HG02943 (cell line): Measurements from ENCODE around the gene CDC42EP2.
A peak's percentile ranks its signal among the peaks of the same experiment; 100 is the strongest.
"Not testable (repeated sequence)": the region's sequence is repeated elsewhere in the genome, so short reads cannot be mapped to it uniquely, and the experiment has no call there.

Experiments
- ATAC-seq: cut with Tn5 transposase; IDR thresholded peaks from one replicate; pipeline ENCODE4 v1.9.1; 2021; ENCODE audit warnings: mild to moderate bottlenecking, low read depth, moderate library complexity; ENCODE audit not compliant: unreplicated experiment

Gene CDC42EP2

DNA sequence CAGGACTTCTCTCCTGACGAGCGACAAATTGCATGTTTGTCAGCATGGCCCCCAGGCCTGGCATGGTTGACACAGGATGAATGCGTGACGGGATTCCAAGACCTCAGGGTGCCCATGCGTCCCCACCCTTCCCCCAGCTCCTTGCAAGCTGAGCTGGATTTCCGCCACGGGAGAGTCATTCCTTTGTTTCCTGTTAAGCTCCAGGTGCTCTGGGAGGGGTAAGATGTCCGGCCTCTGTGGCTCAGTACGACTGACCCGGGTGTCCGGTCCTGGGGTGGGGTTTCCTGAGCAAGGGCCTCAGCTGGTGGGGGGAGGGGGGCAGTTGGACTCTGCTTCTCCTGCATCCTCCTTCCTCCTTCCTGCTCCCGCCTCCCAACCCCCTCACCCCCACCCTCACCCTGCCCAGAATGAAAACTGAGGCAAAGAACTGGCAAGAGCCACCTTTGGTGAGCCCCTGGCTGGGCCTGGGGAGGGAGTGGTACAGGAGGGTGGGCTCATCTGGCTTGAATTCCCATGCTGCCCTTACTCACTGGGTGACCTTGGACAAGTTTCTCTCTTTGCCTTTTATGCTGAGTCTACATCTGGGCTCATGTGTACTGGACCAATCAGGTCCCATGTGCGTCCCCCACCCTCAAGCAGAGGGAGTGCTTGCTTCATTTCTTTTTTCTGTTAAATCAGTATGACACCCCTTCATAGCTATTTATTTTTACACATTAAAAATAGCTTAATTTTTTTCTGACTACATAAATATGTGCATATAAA, 2.5 kb downstream of the CDC42EP2 start:
- no peak for ATAC-seq

DNA sequence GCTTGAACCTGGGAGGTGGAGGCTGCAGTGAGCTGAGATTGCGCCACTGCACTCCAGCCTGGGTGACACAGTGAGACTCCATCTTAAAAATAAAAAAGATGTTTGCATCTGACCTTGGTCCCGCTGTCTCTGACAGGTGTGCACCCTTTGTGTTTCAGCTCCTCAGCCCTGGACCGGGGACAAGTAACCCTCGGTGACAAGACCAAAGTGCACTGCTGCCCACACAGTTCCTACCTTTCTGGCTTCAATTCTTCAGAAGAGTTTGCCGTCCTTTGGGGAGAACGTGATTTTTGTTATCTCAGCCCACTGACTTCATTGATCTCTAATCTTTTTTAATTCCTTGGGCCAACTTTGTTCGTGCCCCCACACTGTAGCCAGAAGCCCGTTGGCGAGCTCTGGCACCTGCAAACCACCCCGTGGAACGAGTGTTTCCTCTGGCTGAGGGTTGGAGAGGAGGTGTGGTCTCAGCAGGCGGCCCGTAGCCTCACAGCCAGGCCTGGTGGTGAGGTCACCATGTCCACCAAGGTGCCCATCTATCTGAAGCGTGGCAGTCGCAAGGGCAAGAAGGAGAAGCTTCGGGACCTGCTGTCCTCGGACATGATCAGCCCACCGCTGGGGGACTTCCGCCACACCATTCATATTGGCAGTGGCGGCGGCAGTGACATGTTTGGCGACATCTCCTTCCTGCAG, 5.9 kb downstream of the CDC42EP2 start:
- no peak for ATAC-seq

DNA sequence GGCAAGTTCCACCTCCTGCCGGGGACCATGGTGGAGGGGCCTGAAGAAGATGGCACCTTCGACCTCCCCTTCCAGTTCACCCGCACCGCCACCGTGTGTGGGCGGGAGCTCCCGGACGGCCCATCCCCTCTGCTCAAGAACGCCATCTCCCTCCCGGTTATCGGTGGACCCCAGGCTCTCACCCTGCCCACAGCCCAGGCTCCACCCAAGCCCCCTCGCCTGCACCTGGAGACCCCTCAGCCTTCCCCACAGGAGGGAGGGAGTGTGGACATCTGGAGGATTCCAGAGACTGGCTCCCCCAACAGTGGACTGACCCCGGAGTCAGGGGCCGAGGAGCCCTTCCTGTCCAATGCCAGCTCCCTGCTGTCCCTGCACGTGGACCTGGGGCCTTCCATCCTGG, 6.4 kb downstream of the CDC42EP2 start:
- ATAC-seq, result no peak

DNA sequence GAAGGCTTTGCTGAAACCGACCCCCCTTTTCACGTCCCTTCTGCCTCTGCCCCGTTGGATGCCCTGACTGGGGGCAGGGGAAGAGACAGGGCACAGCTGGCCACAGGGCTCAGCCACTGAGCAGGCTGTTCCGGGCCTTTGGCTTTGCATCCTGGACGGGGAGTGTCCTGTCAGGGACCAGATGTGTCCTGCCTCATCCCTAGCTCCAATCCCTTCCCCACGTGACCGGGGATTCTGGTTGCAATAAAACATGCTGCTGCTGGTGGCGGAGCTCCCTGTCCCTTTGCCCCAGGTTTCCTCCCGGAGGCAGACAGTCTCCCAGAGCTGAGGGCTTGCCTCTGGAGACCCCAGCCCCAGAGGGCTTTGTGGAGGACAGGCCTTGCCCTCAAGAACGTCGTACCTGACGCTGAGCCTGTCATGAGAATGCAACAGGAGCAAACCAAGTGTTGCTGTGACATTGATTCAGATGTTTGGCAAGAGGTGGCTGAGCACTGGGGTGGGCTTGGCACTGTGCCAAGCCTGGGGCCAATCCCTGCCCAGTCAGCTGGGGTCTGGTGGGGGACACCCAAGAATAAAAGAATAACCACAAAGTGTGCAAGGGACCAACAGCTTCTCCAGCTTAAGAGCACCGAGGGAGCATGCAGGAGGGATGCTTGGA, 7.3 kb downstream of the CDC42EP2 start:
- ATAC-seq, result no peak

DNA sequence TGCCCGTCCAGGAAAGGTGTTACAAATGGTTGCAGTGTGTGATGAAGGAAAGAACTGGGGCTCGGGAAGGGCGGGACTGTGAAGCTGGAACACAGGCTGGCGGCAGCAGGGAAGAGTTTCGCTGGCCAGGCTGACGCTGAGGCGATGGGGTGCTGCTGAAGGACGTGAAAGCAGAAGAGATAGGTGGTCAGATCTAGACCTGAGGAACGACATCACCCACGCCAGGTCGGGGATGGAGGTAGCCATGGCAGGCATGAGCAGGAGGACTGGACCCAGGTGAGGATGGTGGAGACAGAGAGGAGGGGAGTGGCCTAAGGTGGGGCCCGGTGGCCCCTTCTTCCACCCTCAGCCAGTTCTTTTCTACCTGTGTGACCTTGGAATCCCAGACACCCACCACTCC, 9.1 kb downstream of the CDC42EP2 start:
- no peak for ATAC-seq

DNA sequence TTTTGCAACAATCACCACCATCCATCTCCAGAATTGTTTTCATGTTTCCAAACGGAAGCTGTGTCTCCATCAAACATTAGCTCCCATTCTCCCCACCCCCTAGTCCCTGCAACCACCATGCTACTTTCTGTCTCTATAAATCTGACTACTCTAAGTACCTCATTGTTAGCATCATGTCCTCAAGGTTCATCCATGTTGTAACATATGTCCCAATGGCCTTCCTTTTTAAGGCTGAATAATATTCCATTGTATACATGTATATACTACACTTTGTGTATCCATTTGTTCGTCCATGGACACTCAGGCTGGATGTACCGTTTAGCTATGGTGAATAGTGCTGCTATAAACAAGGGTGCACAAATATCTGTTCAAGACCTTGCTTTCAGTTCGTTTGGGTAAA, 10.8 kb downstream of the CDC42EP2 start:
- ATAC-seq, result no peak

DNA sequence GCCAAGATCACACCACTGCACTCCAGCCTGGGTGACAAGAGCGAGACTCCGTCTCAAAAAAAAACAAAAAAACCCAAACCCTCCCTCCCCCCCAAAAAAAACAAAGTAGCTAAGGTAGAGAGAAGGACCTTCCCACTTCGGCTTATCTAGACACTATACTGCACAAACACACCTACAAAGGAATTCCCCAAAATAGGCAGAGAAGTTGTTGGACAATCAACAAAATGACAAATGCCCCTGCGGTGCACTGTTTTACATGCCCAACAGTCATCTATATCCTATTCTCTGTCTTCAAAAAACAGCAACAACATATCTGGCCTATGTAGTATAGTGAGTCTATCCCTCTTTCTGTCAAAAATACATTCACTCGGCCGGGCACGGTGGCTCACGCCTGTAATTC, 12.4 kb downstream of the CDC42EP2 start:
- ATAC-seq, result no peak

DNA sequence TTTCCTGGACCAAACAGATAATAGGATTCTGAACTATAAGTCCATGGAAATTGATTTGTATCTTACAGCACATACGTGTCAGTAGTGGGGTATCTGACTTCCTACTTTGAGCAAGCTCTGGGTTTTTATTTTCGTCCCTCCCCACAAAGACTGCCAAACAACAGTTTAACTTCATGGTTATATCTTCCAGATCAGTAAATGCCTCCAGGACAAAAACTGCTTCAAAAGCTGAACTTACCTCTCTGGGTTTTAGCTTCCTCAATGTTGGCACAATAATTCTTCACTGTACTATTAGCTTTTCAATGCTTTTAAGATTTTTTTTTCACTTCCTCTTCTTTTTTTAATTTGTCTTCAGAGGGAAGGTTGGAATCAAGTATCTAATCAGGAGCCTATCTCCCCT, 14.8 kb downstream of the CDC42EP2 start:
- no peak for ATAC-seq

DNA sequence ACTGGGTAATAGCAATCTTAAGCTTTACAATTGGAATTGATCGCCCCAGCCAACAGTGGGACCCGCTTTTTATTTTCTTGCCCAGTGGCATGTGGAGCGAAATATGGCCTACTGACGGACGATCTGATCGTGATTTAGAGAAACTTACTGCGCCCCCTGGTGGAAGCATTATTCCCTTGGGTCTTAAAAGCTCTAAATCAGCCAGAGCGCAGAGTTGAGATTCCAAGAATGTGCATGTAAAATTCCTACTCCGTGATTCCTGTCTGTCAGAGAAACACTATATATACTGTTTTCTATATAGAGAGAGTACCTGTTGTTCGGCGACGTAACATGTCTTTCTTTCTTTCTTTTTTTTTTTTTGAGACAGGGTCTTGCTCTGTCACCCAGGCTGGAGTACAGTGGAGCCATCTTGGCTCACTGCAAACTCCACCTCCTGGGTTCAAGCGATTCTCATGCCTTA, 15.3 kb downstream of the CDC42EP2 start:
- ATAC-seq, result no peak

DNA sequence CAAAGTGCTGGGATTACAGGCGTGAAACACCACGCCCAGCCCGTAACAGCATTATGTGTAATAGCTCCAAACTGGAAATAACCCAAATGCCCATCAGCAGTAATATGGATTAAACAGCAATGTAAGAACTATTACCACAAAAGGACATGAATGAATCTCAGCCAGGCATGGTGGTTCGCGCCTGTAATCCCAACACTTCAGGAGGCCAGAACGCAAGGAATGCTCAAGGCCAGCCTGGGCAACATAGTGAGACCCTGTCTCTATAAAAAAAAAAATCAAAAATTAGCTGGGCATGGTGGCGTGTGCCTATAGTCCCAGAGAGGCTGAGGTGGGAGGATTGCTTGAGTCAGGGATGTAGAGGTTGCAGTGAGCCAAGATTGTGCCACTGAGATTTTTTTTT, 15.9 kb downstream of the CDC42EP2 start:
- no peak for ATAC-seq

DNA sequence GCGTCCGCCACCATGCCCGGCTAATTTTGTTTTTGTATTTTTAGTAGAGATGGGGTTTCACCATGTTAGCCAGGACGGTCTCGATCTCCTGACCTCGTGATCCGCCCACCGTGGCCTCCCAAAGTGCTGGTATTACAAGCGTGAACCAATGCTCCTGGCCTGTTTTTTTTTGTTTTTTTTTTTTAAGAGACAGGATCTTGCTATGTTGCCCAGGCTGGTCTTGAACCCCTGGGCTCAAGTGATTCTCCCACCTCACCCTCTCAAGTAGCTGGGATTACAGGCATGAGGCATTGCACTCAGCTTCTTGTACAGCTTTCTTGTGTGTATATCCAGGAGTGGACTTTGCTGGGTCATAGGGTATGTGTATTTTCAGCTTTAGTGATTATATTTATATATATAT, 17.9 kb downstream of the CDC42EP2 start:
- not testable (repeated sequence) for ATAC-seq

DNA sequence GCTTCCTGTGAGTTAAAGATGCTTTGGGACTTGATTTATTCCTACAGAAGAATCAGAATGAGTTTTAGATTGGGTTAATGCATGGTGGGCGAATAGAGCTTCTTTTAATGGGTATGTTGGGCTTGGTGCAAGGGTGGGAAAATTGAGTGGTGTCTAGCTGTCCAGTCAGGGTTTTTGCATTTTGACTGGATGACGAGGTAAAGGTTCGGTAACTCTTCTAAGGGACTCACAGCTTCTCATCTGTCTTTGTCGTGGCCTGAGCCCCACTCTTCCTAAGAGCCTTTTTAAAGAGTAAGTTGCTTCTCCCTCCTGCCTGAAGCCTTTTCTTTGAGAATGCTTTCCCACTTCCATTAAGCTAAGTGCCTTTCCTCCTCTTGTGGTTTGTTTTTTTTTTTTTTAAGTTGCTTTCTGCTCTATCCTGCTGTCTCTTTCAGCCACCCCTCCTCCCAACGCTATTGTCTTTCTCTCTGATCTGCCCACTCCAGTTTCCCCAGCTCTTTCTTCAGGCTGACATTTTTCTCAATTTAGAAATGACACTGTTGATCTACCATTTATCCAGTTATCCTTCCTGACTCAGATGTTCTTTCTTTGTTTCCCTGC, 20.1 kb downstream of the CDC42EP2 start:
- no peak for ATAC-seq

DNA sequence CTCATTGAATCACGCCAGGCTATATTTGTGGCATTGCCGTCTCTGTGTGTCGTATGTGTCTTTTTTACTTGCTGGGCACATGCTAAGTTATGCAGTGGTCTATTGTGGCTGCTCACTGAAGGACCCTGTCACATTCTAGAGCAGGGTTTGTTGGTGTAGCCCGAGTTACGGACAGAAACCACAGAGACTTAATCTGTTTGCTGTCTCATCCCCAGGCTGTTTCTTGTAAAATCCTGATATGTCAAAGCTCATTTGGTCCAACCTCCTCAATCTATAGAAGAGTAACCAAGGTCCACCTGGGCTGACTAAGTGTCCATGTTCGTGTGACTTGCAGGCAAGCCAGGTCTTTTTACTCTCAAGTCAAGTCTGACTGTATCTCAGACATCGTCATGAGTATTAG, 24.0 kb downstream of the CDC42EP2 start:
- no peak for ATAC-seq

DNA sequence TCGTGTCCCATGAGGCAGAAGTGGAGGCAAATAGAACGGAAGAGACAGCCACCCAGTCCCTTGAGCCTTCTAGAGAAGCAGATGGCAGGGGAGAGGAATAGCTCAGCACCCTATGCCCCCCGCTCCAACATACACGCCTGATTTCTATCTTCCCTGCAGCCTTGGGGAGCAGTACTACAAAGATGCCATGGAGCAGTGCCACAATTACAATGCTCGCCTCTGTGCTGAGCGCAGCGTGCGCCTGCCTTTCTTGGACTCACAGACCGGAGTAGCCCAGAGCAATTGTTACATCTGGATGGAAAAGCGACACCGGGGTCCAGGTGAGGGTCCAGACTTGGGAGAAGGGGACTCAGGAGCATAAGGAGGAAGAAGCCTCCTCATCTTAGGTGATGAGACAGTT, 25.6 kb downstream of the CDC42EP2 start:
- ATAC-seq, result no peak

DNA sequence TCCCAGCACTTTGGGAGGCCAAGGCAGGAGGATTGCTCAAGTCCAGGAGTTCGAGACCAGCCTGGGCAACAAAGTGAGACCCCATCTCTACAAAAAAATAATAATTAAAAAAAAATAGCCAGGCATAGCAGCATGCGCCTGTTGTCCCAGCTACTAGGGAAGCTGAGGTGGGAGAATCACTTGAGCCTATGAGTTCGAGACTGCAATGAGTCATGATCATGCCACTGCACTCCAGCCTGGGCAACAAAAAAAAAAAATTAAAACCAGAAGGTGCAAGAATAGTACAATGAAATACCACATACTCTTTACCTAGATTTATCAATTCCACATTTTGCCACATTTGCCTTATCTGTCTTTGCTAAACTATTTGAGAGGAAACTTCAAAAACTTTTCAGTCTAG, 27.2 kb downstream of the CDC42EP2 start:
- no peak for ATAC-seq

DNA sequence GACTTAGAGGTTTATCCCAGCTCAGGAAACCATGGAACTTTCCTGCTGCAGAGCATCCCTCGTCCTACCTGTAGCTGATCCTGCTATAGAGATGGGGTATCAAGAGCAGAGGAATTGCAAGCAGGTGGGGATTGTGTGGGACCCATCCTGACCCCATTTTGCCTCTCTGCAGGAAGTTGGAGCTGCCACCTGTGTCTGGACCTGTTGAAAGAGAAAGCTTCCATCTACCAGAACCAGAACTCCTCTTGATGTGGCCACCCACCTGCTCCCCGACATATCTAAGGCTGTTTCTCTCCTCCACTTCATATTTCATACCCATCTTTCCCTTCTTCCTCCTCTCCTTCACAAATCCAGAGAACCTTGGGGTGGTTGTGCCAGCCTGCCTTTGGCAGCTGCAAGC, 36.8 kb downstream of the CDC42EP2 start:
- ATAC-seq, result no peak

DNA sequence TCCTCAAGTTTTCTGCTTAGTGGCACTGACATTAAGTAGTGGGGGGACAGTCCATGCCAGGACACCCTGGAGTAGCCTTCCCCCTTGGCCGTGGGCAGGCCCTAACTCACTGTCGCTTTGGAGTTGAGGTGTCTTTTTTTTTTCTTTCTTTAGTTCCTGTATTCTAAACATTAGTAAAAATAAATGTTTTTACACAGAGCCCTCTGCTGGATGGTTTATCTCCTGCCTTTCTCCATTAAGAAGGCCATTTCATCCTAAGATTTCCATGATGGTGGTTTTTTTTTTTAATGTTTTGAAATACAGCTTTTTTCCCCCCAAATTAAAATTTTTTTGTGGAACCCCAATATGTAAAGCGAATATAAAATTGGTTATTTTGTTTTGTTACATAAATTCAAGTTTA, 38.1 kb downstream of the CDC42EP2 start:
- no peak for ATAC-seq

DNA sequence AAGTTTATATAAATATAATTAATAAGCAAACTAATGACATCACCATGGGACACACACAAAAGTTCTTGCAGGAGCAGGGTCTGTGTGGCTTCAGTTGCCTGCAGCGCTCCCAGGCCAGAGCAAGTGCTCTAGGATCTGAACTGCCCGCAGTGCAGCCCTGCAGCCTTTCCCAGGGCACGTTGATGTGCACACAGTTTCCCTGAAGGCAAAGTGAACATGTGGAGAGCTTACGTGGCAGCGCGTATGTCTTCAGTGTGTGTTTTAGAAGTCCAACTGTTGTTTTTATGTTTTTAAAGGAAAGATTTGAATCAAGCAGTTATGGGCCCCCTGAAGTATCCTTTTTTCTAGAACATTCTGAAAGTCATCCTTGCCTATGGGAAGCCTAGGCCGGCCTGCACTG, 38.7 kb downstream of the CDC42EP2 start:
- ATAC-seq, result no peak

DNA sequence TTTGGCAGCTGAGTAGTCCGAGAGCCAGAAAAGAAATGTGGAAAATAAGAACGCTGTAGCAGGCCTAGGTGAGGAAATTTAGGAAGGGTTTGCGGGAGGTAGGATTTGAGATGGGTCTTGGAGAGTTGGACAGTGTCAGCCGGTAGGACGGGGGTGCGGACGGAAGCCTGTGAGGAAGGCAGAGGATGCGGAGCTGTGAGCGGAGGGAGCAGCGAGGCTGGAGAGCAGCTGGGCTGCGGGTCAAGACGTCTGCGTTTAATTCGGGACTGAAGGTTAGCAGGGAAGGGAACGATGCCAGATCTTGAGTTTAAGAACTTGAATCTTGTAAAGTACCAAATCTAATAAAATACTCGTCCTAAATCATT, 39.2 kb downstream of the CDC42EP2 start:
- no peak for ATAC-seq

DNA sequence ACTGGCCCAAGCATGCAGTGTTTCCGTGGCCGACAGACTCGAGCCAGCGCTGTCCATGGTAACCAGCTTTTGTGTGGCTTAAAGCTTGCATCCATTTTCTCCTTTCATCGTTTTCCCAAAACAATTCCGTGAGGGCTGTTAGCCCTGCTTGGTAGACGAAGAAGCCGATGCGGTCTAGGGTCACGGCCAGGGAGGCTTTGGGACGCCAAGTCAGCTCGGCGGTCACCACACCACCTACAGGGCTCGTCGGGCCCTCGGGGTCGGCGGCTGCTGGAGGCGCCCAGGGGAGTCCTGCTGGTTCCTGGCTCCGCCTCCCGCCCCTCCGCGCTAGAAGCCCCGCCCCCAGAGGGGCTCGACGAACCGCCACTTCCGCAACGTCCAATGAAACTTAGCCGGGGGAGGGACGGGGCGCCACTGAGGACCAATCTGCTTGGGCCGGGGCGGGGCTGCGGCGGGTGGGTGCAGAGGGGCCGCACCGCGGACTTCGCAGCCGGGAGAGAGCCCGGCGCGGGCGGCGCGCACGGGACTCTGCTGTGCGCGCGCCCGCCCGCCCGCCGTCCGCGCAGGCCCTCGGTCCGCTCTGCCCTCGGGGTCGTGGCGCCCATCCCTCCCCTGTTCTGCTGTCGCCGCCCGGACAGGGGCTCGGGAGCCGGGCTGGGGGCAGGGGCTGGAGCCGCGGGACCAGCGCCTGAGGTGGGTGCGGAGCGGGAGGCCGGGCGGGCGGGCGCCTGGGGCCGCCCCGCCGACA, 39.8 kb downstream of the CDC42EP2 start, which contains the start of gene TIGD3:
Gene TIGD3 (plus strand): TSS at position 487 of the 748 bp plus-strand sequence. CDS start 1,058 bp downstream, outside the sequence.
- ATAC-seq, result peak; percentile 67
